LNCAP (cell line): ENCODE results near the gene EIF4A2.

Experiments used
- TF ChIP-seq, protein P1 (sequence below): fragments of 450-650 bp; IDR thresholded peaks from 2 replicates; pipeline ENCODE4 v1.5.1; 2017; ENCODE audit warnings: mild to moderate bottlenecking

The EIF4A2 gene

DNA sequence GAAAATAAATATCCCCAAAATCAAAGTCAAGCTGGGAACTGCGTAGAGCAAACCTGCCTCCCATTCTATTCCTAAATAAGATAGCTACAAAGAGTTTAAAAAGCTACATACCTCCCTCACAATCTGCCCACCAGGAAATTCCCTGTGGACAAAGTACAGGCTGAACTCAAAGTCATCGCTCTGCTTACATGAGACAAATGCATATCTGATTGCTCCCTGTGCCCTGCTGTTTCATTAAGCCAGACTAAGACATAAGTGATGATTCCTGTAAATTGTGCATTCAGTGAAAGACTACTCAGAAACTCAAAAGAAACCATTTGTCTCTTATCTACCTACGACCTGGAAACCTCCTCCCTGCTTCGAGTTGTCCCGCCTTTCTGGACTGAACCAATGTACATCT, 28.5 kb upstream of the EIF4A2 start:
- TF ChIP-seq, protein P1, sequence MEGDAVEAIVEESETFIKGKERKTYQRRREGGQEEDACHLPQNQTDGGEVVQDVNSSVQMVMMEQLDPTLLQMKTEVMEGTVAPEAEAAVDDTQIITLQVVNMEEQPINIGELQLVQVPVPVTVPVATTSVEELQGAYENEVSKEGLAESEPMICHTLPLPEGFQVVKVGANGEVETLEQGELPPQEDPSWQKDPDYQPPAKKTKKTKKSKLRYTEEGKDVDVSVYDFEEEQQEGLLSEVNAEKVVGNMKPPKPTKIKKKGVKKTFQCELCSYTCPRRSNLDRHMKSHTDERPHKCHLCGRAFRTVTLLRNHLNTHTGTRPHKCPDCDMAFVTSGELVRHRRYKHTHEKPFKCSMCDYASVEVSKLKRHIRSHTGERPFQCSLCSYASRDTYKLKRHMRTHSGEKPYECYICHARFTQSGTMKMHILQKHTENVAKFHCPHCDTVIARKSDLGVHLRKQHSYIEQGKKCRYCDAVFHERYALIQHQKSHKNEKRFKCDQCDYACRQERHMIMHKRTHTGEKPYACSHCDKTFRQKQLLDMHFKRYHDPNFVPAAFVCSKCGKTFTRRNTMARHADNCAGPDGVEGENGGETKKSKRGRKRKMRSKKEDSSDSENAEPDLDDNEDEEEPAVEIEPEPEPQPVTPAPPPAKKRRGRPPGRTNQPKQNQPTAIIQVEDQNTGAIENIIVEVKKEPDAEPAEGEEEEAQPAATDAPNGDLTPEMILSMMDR: no peak

DNA sequence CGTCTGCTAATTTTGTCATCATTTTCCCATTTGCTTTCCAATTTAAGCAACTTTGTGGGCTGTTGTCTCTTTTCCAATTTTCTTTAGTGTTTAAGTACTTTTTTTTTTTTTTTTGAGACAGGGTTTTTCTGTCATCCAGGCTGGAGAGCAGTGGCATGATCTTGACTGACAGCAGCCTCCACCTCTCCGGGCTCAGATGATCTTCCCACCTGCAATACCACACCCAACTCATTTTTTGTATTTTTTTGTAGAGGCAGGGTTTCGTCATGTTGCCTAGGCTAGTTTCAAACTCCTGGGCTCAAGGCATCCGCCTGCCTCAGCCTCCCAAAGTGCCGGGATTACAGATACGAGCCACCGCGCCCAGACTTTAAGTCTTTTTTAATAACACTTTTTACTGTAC, 26.2 kb upstream of the EIF4A2 start:
- TF ChIP-seq, protein P1: no peak

- TF ChIP-seq, protein P1: no peak
Measured at GRCh38 chr3:186757686-186758220, 25.6 kb upstream of the EIF4A2 start.

DNA sequence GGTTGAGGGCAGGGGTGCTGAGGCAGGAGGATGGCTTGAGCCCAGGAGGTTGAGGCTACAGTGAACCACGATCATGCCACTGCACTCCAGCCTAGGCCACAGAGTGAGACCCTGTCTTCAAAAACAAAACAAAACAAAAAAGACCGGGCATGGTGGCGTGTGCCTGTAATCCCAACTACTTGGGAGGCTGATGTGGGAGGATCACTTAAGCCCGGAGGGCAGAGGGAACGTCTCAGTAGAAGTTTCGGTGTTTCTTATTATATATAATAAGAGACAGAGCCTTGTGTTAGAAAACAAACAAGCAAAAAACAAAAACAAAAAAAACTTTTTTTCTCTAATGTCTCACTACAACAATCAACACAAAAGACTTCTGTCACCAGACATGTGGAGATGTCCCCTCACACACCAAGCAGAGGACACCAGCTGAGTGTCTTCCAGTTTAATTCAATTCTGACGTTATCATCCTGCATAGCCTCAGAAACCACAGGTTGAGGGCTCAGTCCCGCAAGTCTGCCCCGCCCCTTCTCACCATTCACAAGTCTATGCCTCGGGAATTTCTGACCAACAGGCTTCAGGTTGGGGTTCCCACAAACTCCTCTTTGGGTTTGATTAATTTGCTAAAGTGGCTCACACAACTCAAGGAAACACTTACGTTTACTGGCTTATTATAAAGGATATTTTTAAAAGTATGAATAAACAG, 24.0 kb upstream of the EIF4A2 start:
- TF ChIP-seq, protein P1: no peak

DNA sequence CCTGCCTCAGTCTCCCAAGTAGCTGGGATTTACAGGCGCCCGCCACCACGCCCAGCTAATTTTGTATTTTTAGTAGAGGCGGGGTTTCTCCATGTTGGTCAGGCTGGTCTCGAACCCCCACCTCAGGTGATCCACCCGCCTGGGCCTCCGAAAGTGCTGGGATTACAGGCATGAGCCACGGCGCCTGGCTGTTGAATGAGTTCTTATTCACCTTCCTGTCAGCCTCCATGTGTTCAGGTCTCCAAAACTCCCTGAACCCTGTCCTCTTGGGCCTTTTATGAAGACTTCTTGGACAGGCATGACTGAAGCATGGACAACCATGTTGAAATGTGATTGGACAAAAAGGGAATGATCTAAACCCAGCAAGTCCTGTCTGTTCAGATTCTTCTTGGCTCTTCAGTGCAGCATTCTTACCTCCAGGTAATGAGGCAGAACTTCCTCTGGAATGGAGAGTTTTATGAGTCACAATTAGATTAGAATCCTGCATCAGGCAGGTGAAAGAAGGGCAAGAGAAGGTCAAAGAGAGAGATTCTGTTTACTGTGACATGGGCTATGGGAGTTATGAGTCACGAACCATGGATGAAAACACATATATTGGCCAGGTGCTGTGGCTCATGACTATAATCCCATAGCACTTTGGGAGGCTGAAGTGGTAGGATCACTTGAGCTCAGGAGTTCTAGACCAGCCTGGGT, 23.1 kb upstream of the EIF4A2 start:
- TF ChIP-seq, protein P1: no peak

GRCh38 chr3:186760897-186761447, 22.4 kb upstream of the EIF4A2 start:
- TF ChIP-seq, protein P1: no peak

DNA sequence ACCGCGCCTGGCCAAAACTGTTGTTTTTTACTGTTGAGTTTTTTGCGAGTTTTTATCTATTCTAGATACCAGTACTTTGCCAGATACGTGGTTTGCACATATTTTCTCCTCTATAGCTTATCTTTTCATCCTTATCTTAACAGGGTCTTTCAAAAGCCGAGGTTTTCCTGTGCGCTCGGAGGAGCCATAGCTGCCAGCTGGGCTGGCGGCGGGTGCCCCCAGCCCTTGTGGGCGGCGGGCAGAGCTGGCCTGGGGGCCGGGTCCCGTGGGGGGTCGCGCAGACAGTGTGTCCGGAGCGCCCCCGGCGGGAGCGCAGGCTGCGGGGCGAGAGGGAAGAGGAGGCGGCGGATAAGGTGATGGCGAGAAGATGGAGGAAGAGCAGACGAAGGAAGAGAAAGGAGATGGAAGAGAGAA, 11.1 kb upstream of the EIF4A2 start:
- TF ChIP-seq, protein P1: no peak
